ENCODE data around the gene CFAP92. TPM values are rescaled to one million over a fixed set of nuclear protein-coding genes. Genes with fewer than 3 reads are reported as not detected.

Gene CFAP92
- total and polyA plus RNA-seq, 8 donors: 0.37 to 1.3 (median 0.46) TPM

DNA sequence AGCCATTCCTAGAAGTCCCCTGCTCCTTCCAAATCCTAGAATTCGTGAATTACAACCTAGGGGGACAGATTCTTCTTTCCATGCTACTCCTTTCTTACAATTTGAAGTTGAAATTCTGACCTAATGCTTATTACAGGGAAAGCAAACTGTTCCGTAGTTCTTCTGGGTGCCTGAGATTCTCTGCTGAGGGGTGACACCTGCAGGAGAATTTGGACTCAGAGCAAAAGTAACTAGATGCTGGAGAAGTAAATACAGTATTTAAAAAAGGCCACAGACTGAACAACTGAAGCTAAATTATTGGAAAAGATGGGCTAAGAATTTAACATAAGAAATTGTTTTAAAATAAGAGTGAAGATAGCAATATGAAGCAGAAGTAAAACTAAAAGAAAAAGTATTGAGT, 76.6 kb downstream of the CFAP92 start:
- Histone ChIP-seq H3K4me3 (no peak overlapping the region), H3K36me3 (peaks cover 0 to 26% (median 20%) of the 10 kb centered on the region in 3 donors), H3K27me3 (no peaks in the 10 kb centered on the region), H3K27ac (no peak overlapping the region), H3K4me1 (no peaks in the 10 kb centered on the region), H3K9me3 (no peaks in the 10 kb centered on the region)
- no peak for FAIRE-seq
- DNase-seq: no peak
- TF ChIP-seq, protein P1, sequence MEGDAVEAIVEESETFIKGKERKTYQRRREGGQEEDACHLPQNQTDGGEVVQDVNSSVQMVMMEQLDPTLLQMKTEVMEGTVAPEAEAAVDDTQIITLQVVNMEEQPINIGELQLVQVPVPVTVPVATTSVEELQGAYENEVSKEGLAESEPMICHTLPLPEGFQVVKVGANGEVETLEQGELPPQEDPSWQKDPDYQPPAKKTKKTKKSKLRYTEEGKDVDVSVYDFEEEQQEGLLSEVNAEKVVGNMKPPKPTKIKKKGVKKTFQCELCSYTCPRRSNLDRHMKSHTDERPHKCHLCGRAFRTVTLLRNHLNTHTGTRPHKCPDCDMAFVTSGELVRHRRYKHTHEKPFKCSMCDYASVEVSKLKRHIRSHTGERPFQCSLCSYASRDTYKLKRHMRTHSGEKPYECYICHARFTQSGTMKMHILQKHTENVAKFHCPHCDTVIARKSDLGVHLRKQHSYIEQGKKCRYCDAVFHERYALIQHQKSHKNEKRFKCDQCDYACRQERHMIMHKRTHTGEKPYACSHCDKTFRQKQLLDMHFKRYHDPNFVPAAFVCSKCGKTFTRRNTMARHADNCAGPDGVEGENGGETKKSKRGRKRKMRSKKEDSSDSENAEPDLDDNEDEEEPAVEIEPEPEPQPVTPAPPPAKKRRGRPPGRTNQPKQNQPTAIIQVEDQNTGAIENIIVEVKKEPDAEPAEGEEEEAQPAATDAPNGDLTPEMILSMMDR (IDR thresholded peaks at IDR 0.05): no peak
- intact Hi-C loops (cut with DNase I): no loop called here
- no peak for ATAC-seq
- 81 to 84% methylated on average over 2 of the region's 2 CpGs for WGBS, 2 donors

DNA sequence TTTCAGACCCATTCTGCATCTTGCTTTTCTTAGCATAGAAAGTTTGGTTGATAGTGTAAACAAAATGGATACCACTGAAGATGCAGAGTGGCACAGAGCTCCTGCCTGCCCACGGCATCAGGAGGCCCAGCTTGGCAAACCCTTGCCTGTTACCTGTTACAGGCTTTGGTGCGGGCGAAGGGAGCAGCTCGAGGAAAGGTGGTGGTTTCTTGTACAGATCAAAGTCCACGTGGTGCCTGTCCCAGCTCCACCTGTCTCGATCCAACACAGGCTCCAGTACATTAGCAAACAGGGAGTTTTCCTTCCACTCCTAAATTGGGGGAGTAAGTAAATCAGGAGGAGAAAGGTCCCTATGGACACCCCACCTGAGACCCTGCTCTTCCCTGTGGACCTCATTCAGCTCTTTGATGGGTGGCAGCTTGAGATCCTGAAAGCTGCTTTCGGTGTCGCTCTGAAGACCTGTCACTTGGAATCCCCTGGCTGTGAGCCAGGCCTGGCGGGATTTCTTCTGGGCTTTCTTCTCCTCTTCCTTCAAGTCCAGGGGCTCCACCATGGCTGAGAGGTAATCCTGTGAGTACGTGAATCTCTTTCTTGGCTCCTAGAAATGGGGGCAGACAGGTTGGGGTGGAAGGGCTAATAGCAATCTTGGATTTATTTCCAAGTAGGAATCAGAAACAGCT, 78.8 kb downstream of the CFAP92 start:
- Histone ChIP-seq H3K27ac (no peak overlapping the region), H3K36me3 (peaks cover 0 to 41% (median 20%) of the 10 kb centered on the region in 3 donors), H3K4me1 (no peaks in the 10 kb centered on the region), H3K27me3 (no peaks in the 10 kb centered on the region), H3K9me3 (no peaks in the 10 kb centered on the region), H3K4me3 (no peak overlapping the region)
- TF ChIP-seq, protein P1 (IDR thresholded peaks at IDR 0.05): no peak
- intact Hi-C loops (cut with DNase I): no loop called here
- ATAC-seq (no peak), FAIRE-seq (no peak), DNase-seq (no peak)
- 87 to 93% methylated on average over 10 of the region's 10 CpGs for WGBS, 2 donors

DNA sequence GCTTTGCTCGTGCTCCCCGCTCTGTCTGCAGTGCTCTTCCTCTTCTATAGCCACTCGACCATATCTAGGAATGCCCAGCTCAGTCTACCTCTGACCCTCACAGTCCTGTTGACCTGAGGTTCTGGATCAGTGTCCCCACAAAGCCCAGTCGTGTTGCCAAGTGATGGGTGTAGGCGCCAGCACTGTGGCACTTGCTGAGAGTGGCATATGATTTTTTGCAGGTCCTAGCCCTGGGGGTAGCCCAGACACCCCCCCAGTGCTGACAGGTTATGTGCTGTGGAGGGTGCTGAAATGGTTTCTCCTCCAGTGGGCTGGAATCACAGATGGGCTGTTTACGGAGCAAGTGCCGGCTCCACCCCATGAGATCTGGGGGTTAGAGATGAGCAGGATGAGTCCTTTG, 82.0 kb downstream of the CFAP92 start:
- Histone ChIP-seq H3K27ac (no peak overlapping the region), H3K9me3 (no peaks in the 10 kb centered on the region), H3K27me3 (no peaks in the 10 kb centered on the region), H3K36me3 (peaks cover 0 to 54% (median 14%) of the 10 kb centered on the region in 3 donors), H3K4me3 (no peak overlapping the region), H3K4me1 (no peaks in the 10 kb centered on the region)
- whole genome bisulfite sequencing, 2 donors: 88 to 91% methylated on average over 7 of the region's 7 CpGs
- intact Hi-C loops (cut with DNase I): no loop called here
- FAIRE-seq (no peak), DNase-seq (no peak), ATAC-seq (no peak)
- TF ChIP-seq, protein P1 (IDR thresholded peaks at IDR 0.05): no peak

DNA sequence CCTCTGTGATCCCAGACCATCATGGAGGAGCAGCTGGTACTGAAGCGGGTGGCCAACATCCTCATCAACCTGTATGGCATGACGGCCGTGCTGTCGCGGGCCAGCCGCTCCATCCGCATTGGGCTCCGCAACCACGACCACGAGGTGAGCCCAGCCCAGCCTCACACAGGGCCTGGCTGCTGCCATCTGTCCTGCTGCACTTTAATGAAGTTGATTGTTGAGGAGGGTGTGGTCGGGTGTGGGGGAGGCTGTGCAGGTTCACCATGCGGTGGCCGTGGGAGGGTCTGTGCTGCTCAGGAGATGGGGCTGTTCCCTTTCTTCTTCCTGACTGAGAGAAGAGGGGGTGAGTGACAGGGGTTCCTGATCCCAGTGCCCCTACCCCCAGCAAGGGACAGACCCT, 83.9 kb downstream of the CFAP92 start:
- TF ChIP-seq, protein P1 (IDR thresholded peaks at IDR 0.05): no peak

DNA sequence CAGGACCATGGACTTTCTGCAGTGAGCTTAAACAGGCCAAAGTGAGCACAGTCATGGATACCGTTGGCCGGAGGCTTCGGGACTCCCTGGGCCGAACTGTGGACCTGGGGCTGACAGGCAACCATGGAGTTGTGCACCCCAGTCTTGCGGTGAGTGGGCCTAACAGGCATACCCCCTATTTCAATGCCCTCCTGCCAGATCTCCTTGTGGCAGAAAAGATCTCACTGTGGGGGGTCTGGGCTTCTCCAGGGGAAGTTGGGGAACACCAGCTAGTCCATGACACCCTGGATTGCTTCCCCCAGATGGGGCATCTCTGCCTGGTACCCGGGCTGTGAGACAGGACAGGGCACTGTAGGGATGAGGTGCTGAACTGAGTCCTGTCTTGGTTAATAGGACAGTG, 84.9 kb downstream of the CFAP92 start:
- no peak for DNase-seq
- intact Hi-C loops (cut with DNase I): no loop called here
- Histone ChIP-seq H3K27ac (no peak overlapping the region), H3K27me3 (no peaks in the 10 kb centered on the region), H3K4me3 (no peak overlapping the region), H3K9me3 (no peaks in the 10 kb centered on the region), H3K36me3 (peaks cover 0 to 68% (median 23%) of the 10 kb centered on the region in 3 donors), H3K4me1 (no peaks in the 10 kb centered on the region)
- no peak for FAIRE-seq
- 87 to 100% methylated on average over 6 of the region's 6 CpGs for WGBS, 2 donors
- TF ChIP-seq, protein P1 (IDR thresholded peaks at IDR 0.05): no peak
- ATAC-seq: no peak

More for the DNA sequence above, 83.9 kb downstream of the CFAP92 start:
- 94 to 97% methylated on average over 12 to 13 of the region's 13 CpGs for WGBS, 2 donors
- Histone ChIP-seq H3K27me3 (no peaks in the 10 kb centered on the region), H3K4me3 (no peak overlapping the region), H3K36me3 (peaks cover 0 to 67% (median 18%) of the 10 kb centered on the region in 3 donors), H3K9me3 (no peaks in the 10 kb centered on the region), H3K27ac (no peak overlapping the region), H3K4me1 (no peaks in the 10 kb centered on the region)
- ATAC-seq (no peak), DNase-seq (no peak), FAIRE-seq (no peak)
- intact Hi-C loops (cut with DNase I): no loop called here

Data from pancreas (tissue), 10 donors.